WERI-Rb-1 (cell line): ENCODE data around the gene EIF4E2.
A peak's percentile ranks its signal among the peaks of the same experiment; 100 is the strongest.

Experiments used
- DNase-seq: peaks from one replicate; pipeline ENCODE4 v3.0.0-alpha.2; 2020
- H3K27ac ChIP-seq: fragments of 250-450 bp; sonication (Bioruptor Pico); 2 replicates; pipeline ENCODE4 v1.5.1; 2020; ENCODE audit warnings: mild to moderate bottlenecking, moderate library complexity
- H3K27me3 ChIP-seq: fragments of 250-450 bp; sonication (Bioruptor Pico); 2 replicates; pipeline ENCODE4 v1.5.1; 2021; ENCODE audit warnings: mild to moderate bottlenecking, low read depth, moderate library complexity; ENCODE audit not compliant: insufficient read depth, severe bottlenecking
- H3K36me3 ChIP-seq: fragments of 250-450 bp; sonication (Bioruptor Pico); 2 replicates; pipeline ENCODE4 v1.5.1; 2020; ENCODE audit warnings: mild to moderate bottlenecking, moderate library complexity
- H3K4me3 ChIP-seq: 2 replicates; pipeline ENCODE4 v1.5.1; 2011; ENCODE audit warnings: low read depth, mild to moderate bottlenecking, control low read depth, low read length
- H3K9me3 ChIP-seq: fragments of 250-450 bp; sonication (Bioruptor Pico); 2 replicates; pipeline ENCODE4 v1.5.1; 2021; ENCODE audit warnings: mild to moderate bottlenecking, moderate library complexity; ENCODE audit not compliant: severe bottlenecking
- CTCF ChIP-seq: IDR thresholded peaks from 2 replicates; pipeline ENCODE4 v1.5.1; 2011; ENCODE audit warnings: low read depth, mild to moderate bottlenecking, control low read depth, inconsistent platforms, low read length

Gene EIF4E2

GRCh38 chr2:232520489-232520888, 30.0 kb upstream of the EIF4E2 start:
- Histone ChIP-seq H3K36me3 (no peaks in the 10 kb centered on the region), H3K27ac (no peak overlapping the region), H3K4me3 (no peak overlapping the region), H3K27me3 (peaks cover 24% of the 10 kb centered on the region), H3K9me3 (no peaks in the 10 kb centered on the region)
- TF ChIP-seq CTCF = no peak
- DNase-seq = no peak

GRCh38 chr2:232521098-232521497, 29.4 kb upstream of the EIF4E2 start:
- TF ChIP-seq CTCF = no peak
- H3K36me3 ChIP-seq = no peaks in the 10 kb centered on the region
- H3K27me3 ChIP-seq = peaks cover 24% of the 10 kb centered on the region
- no peak overlapping the region for H3K4me3 ChIP-seq
- no peaks in the 10 kb centered on the region for H3K9me3 ChIP-seq
- DNase-seq = no peak
- H3K27ac ChIP-seq = no peak overlapping the region

GRCh38 chr2:232521959-232522622, 28.4 kb upstream of the EIF4E2 start:
- no peaks in the 10 kb centered on the region for H3K9me3 ChIP-seq
- DNase-seq = peak; percentile 50
- no peaks in the 10 kb centered on the region for H3K36me3 ChIP-seq
- peak overlapping the region; percentile 13; the same call in 1 of the 2 replicates for H3K4me3 ChIP-seq
- peaks cover 24% of the 10 kb centered on the region for H3K27me3 ChIP-seq
- TF ChIP-seq CTCF = peak; percentile 75
- no peak overlapping the region for H3K27ac ChIP-seq

- H3K36me3 ChIP-seq = no peaks in the 10 kb centered on the region
- no peak overlapping the region for H3K27ac ChIP-seq
- no peak for DNase-seq
- peaks cover 24% of the 10 kb centered on the region for H3K27me3 ChIP-seq
- H3K9me3 ChIP-seq = no peaks in the 10 kb centered on the region
- H3K4me3 ChIP-seq = no peak overlapping the region
- TF ChIP-seq CTCF = no peak
Measured at GRCh38 chr2:232522623-232523401, 27.7 kb upstream of the EIF4E2 start.

- no peak for TF ChIP-seq CTCF
- Histone ChIP-seq H3K36me3 (no peaks in the 10 kb centered on the region), H3K27me3 (peaks cover 24% of the 10 kb centered on the region), H3K27ac (no peak overlapping the region), H3K4me3 (peak overlapping the region; percentile 48), H3K9me3 (no peaks in the 10 kb centered on the region)
- no peak for DNase-seq
Measured at GRCh38 chr2:232523402-232523681, 27.1 kb upstream of the EIF4E2 start.
